PC-3 (cell line): ENCODE measurements around the gene UBAP1L.

Experiments used
- CTCF ChIP-seq: fragments of 300-600 bp; sonication (generic); conservative IDR thresholded peaks from 2 replicates; pipeline ENCODE4 v1.5.1; 2017; ENCODE audit warnings: antibody characterized with exemption, low read depth, mild to moderate bottlenecking, low read length
- EZH2 ChIP-seq: fragments of 300-600 bp; sonication (generic); IDR thresholded peaks from one replicate; pipeline ENCODE4 v1.6.1; 2017; ENCODE audit warnings: antibody characterized with exemption, mild to moderate bottlenecking, low read length; ENCODE audit not compliant: unreplicated experiment

- TF ChIP-seq CTCF (no peak), EZH2 (no peak)
Measured at GRCh38 chr15:65049418-65049840, 65.6 kb downstream of the UBAP1L start.
